ENCODE data around the gene XCL1. TPM values are rescaled to one million over a fixed set of nuclear protein-coding genes. Genes with fewer than 3 reads are reported as not detected.

The XCL1 gene
- total RNA-seq, 1 experiment from 2014 or later, result not detected

DNA sequence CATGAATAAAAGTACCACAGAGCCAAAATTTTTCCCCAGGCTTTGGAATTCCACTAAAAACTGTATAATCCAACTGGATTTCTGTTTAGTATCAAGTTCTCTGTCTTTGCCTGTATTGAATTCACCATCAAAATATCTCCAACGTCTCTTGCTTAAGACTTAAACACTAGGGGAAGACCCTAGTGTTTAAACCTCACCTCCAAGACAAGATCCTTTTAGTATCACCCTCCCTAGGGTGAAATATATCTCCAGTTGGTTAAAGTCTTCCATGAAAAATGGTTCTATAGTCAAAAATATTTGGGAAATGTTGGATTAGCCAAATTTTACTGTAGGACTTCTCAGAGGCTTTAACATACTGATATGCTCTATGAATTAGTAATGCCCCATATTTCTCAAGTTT is 8.1 kb upstream of the XCL1 start:
- Histone ChIP-seq H3K4me2 (ENCODE audit: low read length) (no peak overlapping the region), H3K27me3 (ENCODE audit: insufficient read depth, low read length) (no peaks in the 10 kb centered on the region), H3K79me2 (ENCODE audit: insufficient read depth, low read length) (no peaks in the 10 kb centered on the region), H3K4me1 (ENCODE audit: control insufficient read depth in 1 of 2, insufficient read depth in 2 of 2, low read length in 2 of 2) (no peaks in the 10 kb centered on the region), H3K36me3 (ENCODE audit: control insufficient read depth in 1 of 2, insufficient read depth in 2 of 2, low read length in 2 of 2) (no peaks in the 10 kb centered on the region), H3K9me2 (ENCODE audit: insufficient read depth) (peaks cover 4% of the 10 kb centered on the region; the same call in 1 of the 2 replicates), H3K27ac (ENCODE audit: low read depth, low read length) (no peak overlapping the region), H2AFZ (ENCODE audit: low read depth, low read length, poor library complexity, severe bottlenecking) (no peak overlapping the region), H3K4me3 (replicated peaks in 1 of 2; ENCODE audit: low read depth in 1 of 2, low read length in 2 of 2) (no peak overlapping the region), H3K9me3 (ENCODE audit: control insufficient read depth in 1 of 2, insufficient read depth in 1 of 2, low read depth in 1 of 2, low read length in 2 of 2) (no peaks in the 10 kb centered on the region), H3K9ac (ENCODE audit: low read length) (no peak overlapping the region), H4K20me1 (ENCODE audit: insufficient read depth) (no peaks in the 10 kb centered on the region)
- ChIA-PET CTCF (interaction anchor here (1.4 kb wide), 1 partner anchor 225 kb away, joined by 6 read pairs; no protein-coding TSS in a partner anchor), RAD21 (ENCODE audit: low non-redundant PET in 1 of 2, low total read pairs in 2 of 2, uncharacterized antibody in 2 of 2, unreplicated experiment in 2 of 2) (no interaction called here), POLR2A (no interaction called here)
- no peak for ATAC-seq
- BruUV-seq (replicated peaks), result no TSS peak
- no peak for TF ChIP-seq ELF1 (IDR thresholded peaks at IDR 0.05; ENCODE audit: borderline replicate concordance, low read depth)
- TF ChIP-seq, protein P1, sequence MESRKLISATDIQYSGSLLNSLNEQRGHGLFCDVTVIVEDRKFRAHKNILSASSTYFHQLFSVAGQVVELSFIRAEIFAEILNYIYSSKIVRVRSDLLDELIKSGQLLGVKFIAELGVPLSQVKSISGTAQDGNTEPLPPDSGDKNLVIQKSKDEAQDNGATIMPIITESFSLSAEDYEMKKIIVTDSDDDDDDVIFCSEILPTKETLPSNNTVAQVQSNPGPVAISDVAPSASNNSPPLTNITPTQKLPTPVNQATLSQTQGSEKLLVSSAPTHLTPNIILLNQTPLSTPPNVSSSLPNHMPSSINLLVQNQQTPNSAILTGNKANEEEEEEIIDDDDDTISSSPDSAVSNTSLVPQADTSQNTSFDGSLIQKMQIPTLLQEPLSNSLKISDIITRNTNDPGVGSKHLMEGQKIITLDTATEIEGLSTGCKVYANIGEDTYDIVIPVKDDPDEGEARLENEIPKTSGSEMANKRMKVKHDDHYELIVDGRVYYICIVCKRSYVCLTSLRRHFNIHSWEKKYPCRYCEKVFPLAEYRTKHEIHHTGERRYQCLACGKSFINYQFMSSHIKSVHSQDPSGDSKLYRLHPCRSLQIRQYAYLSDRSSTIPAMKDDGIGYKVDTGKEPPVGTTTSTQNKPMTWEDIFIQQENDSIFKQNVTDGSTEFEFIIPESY (IDR thresholded peaks at IDR 0.05; ENCODE audit: extremely low read depth, insufficient replicate concordance, low read length), result no peak
- TF ChIP-seq POLR2AphosphoS5 (IDR thresholded peaks at IDR 0.05; ENCODE audit: low read depth, low read length), result no peak
- no peak for DNase-seq (ENCODE audit: low read depth, low spot score)
- intact Hi-C loops (cut with micrococcal nuclease), result no loop called here

DNA sequence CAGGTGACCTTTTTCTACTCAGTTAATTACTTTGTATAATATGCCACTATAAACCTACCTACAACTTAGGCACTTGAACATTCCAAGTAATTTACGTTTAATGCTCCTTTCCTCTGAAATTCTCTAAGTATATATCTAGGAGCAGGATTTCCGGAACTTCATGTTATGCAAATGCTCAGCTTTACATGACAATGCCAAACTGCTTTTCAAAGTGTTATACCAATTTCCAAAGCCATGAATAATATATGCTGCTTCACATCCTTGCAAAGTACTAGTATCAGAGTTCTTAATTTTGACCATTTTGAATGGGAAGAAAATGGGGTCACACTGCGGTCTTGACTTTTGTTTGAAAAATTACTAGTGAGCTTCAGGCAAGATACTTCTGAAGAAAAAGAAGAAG is 5.8 kb upstream of the XCL1 start:
- ChIA-PET POLR2A (no interaction called here), RAD21 (ENCODE audit: low non-redundant PET in 1 of 2, low total read pairs in 2 of 2, uncharacterized antibody in 2 of 2, unreplicated experiment in 2 of 2) (no interaction called here), CTCF (interaction anchor here (0.8 kb wide), 1 partner anchor 228 kb away, joined by 4 read pairs; no protein-coding TSS in a partner anchor)
- Histone ChIP-seq H3K79me2 (ENCODE audit: insufficient read depth, low read length) (no peaks in the 10 kb centered on the region), H3K4me2 (ENCODE audit: low read length) (no peak overlapping the region), H3K9me2 (ENCODE audit: insufficient read depth) (peaks cover 4% of the 10 kb centered on the region; the same call in 1 of the 2 replicates), H3K27ac (ENCODE audit: low read depth, low read length) (no peak overlapping the region), H3K9me3 (ENCODE audit: control insufficient read depth in 1 of 2, insufficient read depth in 1 of 2, low read depth in 1 of 2, low read length in 2 of 2) (no peaks in the 10 kb centered on the region), H3K9ac (ENCODE audit: low read length) (no peak overlapping the region), H2AFZ (ENCODE audit: low read depth, low read length, poor library complexity, severe bottlenecking) (no peak overlapping the region), H3K4me1 (ENCODE audit: control insufficient read depth in 1 of 2, insufficient read depth in 2 of 2, low read length in 2 of 2) (no peaks in the 10 kb centered on the region), H3K4me3 (replicated peaks in 1 of 2; ENCODE audit: low read depth in 1 of 2, low read length in 2 of 2) (no peak overlapping the region), H3K27me3 (ENCODE audit: insufficient read depth, low read length) (no peaks in the 10 kb centered on the region), H3K36me3 (ENCODE audit: control insufficient read depth in 1 of 2, insufficient read depth in 2 of 2, low read length in 2 of 2) (no peaks in the 10 kb centered on the region), H4K20me1 (ENCODE audit: insufficient read depth) (no peaks in the 10 kb centered on the region)
- no peak for ATAC-seq
- no TSS peak for BruUV-seq (replicated peaks)
- intact Hi-C loops (cut with micrococcal nuclease), result no loop called here
- no peak for TF ChIP-seq ZFX (IDR thresholded peaks at IDR 0.05)
- TF ChIP-seq SIN3A (IDR thresholded peaks at IDR 0.05; ENCODE audit: low read depth), result no peak
- no peak for DNase-seq (ENCODE audit: low read depth, low spot score)
